ENCODE measurements around the gene VDR.
A peak's percentile ranks its signal among the peaks of the same experiment; 100 is the strongest.

The VDR gene

GRCh38 chr12:47904713-47905709 lies at the start of gene VDR:
Gene VDR, minus strand, starts transcription at chr12:47904994. Its CDS starts 25,881 bp downstream, at chr12:47879113.
- Mint-ChIP-seq H3K4me1 (ENCODE audit: low read depth) (peaks cover 44% of the 10 kb centered on the region), H3K4me3 (peak within 1 kb of the TSS; percentile 93), H3K27ac (peak within 1 kb of the TSS; percentile 91)

GRCh38 chr12:47954058-47954457 lies 49.3 kb upstream of the VDR start:
- peaks cover 27% of the 10 kb centered on the region for H3K27me3 Mint-ChIP-seq (ENCODE audit: low read depth)
- H3K36me3 Mint-ChIP-seq (ENCODE audit: low read depth) = peaks cover 2% of the 10 kb centered on the region
- no peak overlapping the region for H3K27ac Mint-ChIP-seq
- peaks cover 9% of the 10 kb centered on the region for H3K4me1 Mint-ChIP-seq (ENCODE audit: low read depth)
- no peak overlapping the region for H3K4me3 Mint-ChIP-seq
- peaks cover 8% of the 10 kb centered on the region for H3K9me3 Mint-ChIP-seq

More at GRCh38 chr12:47904713-47905709, at the start of gene VDR:
- Mint-ChIP-seq H3K36me3 (ENCODE audit: low read depth) (peaks cover 23% of the 10 kb centered on the region), H3K27me3 (ENCODE audit: low read depth) (peaks cover 37% of the 10 kb centered on the region), H3K9me3 (no peaks in the 10 kb centered on the region)

DNA sequence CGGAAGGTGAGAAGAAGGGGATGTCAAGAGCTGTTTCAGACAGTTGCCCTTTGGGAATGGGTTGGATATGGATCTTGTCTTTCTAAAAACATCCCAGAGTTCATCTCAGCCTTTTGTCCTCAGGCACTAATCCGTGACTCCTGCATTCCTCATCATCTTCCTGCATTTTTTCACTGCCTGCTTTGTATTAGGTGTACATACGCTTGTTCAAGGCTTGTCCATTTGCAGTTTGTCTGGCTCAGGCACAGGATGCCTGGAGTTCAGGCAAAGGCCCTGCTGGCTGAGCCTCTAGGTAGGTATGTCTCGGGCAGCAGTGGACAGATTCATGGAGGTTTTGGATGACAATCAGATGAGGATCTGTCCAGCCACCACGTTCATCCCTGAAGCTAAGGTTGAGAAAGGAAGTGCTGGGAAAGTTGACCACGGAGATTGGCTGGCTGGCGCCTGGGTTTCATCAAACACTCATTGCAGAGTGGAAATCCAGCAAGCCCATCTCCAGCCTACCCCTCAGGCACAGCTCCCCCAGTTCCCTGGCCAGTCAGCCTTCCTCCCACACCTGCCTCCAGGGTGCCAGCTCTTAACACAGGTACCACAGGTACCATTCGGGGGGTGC lies 46.2 kb upstream of the VDR start:
- no peak overlapping the region for H3K4me3 Mint-ChIP-seq
- H3K27ac Mint-ChIP-seq = no peak overlapping the region
- peaks cover 9% of the 10 kb centered on the region for H3K4me1 Mint-ChIP-seq (ENCODE audit: low read depth)
- no peaks in the 10 kb centered on the region for H3K9me3 Mint-ChIP-seq
- peaks cover 20% of the 10 kb centered on the region for H3K27me3 Mint-ChIP-seq (ENCODE audit: low read depth)
- H3K36me3 Mint-ChIP-seq (ENCODE audit: low read depth) = no peaks in the 10 kb centered on the region

- Mint-ChIP-seq H3K4me3 (no peak overlapping the region), H3K27ac (no peak overlapping the region), H3K4me1 (ENCODE audit: low read depth) (peaks cover 9% of the 10 kb centered on the region), H3K36me3 (ENCODE audit: low read depth) (no peaks in the 10 kb centered on the region), H3K27me3 (ENCODE audit: low read depth) (peaks cover 7% of the 10 kb centered on the region), H3K9me3 (no peaks in the 10 kb centered on the region)
Measured at GRCh38 chr12:47949441-47950341, 44.9 kb upstream of the VDR start.

GRCh38 chr12:47947341-47947740 lies 42.5 kb upstream of the VDR start:
- H3K27me3 Mint-ChIP-seq (ENCODE audit: low read depth) = peaks cover 7% of the 10 kb centered on the region

GRCh38 chr12:47946413-47947323 lies 41.9 kb upstream of the VDR start:
- Mint-ChIP-seq H3K36me3 (ENCODE audit: low read depth) (no peaks in the 10 kb centered on the region), H3K27me3 (ENCODE audit: low read depth) (peaks cover 7% of the 10 kb centered on the region), H3K4me1 (ENCODE audit: low read depth) (peaks cover 5% of the 10 kb centered on the region), H3K9me3 (no peaks in the 10 kb centered on the region), H3K4me3 (no peak overlapping the region), H3K27ac (no peak overlapping the region)

More at GRCh38 chr12:47947341-47947740, 42.5 kb upstream of the VDR start:
- peaks cover 5% of the 10 kb centered on the region for H3K4me1 Mint-ChIP-seq (ENCODE audit: low read depth)
- H3K36me3 Mint-ChIP-seq (ENCODE audit: low read depth) = no peaks in the 10 kb centered on the region
- no peak overlapping the region for H3K4me3 Mint-ChIP-seq
- no peaks in the 10 kb centered on the region for H3K9me3 Mint-ChIP-seq
- no peak overlapping the region for H3K27ac Mint-ChIP-seq

DNA sequence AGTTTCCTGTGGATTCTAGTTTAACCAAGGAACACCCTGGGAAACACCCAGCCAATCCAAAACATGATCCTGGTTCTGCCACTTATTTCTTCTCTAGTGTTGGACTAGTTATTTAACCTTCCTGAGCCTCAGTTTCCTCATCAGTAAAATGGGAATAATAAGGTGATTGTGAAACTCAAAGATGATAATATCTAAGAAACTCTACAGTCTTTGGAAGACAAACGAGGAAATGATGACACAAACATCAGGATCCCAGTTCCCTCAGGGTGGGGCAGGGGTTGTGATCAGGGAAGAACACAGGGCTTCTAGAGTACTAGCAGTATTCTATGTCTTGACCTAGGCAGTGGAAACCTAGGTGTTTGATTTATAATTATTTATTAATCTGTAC lies 40.5 kb upstream of the VDR start:
- H3K27me3 Mint-ChIP-seq (ENCODE audit: low read depth) = peaks cover 17% of the 10 kb centered on the region

GRCh38 chr12:47944685-47945340 lies 40.0 kb upstream of the VDR start:
- no peaks in the 10 kb centered on the region for H3K36me3 Mint-ChIP-seq (ENCODE audit: low read depth)
- no peak overlapping the region for H3K27ac Mint-ChIP-seq
- peaks cover 20% of the 10 kb centered on the region for H3K27me3 Mint-ChIP-seq (ENCODE audit: low read depth)
- no peak overlapping the region for H3K4me3 Mint-ChIP-seq
- H3K4me1 Mint-ChIP-seq (ENCODE audit: low read depth) = peaks cover 9% of the 10 kb centered on the region
- no peaks in the 10 kb centered on the region for H3K9me3 Mint-ChIP-seq

More for the DNA sequence above, 40.5 kb upstream of the VDR start:
- peaks cover 9% of the 10 kb centered on the region for H3K4me1 Mint-ChIP-seq (ENCODE audit: low read depth)
- no peaks in the 10 kb centered on the region for H3K36me3 Mint-ChIP-seq (ENCODE audit: low read depth)
- no peak overlapping the region for H3K4me3 Mint-ChIP-seq
- H3K27ac Mint-ChIP-seq = no peak overlapping the region
- H3K9me3 Mint-ChIP-seq = no peaks in the 10 kb centered on the region

DNA sequence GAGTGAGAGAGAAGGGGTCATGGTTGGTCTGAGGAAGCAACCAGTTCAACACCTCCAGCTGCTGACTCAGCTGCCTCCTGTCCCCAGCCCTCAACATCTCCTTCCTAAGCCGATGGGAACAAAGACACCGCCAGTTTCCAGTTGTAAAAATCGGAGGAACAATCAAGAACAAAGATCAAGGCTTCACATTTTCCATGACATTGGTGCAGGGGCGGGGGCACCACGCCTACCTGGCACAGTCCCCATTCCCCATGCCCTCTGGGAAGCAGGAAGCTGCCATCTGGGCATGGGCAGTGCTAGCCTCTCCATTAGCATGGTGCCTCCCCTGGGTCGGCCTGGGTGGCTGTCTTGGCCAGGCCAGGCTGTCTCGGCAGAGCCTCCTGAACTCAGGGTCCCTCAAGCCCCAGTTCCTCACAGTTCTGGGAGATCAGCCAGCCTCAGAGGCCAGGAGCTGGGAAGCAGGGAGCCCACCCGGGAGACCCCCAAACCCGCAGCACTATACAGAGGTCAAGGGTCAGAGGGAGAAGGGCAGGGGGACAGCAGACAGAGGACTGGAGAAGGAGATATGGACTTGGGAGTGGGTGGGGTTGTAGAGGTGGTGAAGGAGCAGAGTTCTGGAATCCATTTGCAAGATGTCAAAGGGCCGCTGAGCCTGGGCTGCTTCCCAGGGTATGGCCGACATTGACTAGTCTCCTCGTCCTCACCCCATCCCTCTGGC lies 39.0 kb upstream of the VDR start:
- no peaks in the 10 kb centered on the region for H3K9me3 Mint-ChIP-seq
- no peaks in the 10 kb centered on the region for H3K36me3 Mint-ChIP-seq (ENCODE audit: low read depth)
- H3K27ac Mint-ChIP-seq = no peak overlapping the region
- peaks cover 22% of the 10 kb centered on the region for H3K27me3 Mint-ChIP-seq (ENCODE audit: low read depth)
- no peak overlapping the region for H3K4me3 Mint-ChIP-seq
- peaks cover 4% of the 10 kb centered on the region for H3K4me1 Mint-ChIP-seq (ENCODE audit: low read depth)

DNA sequence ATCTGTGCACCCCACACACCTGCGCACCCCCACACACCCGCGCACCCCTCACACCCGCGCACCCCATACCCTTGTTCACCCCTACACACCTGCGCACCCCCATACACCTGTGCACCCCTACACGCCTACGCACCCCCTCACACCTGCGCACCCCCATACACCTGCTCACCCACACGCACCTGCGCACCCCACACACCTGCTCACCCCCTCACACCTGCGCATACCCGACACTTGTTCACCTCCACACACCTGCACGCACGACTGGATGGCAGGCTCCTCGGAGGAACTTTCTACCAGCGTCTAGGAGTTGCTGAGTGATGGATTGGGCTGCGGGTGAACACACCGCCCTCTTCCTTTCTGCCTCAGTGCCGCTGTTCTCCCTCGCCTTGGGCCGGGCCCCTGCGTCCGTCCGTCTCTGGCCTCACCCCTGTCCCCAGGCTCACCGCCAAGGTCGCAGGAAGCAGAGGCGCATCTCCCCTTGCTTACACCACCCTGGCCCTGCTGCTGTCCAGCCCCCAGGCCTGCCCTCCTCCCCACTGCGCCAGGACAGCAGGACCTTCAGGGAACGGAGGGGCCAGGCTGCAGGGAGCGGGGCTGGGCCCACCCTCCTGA lies 37.9 kb upstream of the VDR start:
- Mint-ChIP-seq H3K27ac (no peak overlapping the region), H3K4me3 (no peak overlapping the region), H3K36me3 (ENCODE audit: low read depth) (no peaks in the 10 kb centered on the region), H3K4me1 (ENCODE audit: low read depth) (peaks cover 4% of the 10 kb centered on the region), H3K9me3 (no peaks in the 10 kb centered on the region), H3K27me3 (ENCODE audit: low read depth) (peaks cover 22% of the 10 kb centered on the region)

DNA sequence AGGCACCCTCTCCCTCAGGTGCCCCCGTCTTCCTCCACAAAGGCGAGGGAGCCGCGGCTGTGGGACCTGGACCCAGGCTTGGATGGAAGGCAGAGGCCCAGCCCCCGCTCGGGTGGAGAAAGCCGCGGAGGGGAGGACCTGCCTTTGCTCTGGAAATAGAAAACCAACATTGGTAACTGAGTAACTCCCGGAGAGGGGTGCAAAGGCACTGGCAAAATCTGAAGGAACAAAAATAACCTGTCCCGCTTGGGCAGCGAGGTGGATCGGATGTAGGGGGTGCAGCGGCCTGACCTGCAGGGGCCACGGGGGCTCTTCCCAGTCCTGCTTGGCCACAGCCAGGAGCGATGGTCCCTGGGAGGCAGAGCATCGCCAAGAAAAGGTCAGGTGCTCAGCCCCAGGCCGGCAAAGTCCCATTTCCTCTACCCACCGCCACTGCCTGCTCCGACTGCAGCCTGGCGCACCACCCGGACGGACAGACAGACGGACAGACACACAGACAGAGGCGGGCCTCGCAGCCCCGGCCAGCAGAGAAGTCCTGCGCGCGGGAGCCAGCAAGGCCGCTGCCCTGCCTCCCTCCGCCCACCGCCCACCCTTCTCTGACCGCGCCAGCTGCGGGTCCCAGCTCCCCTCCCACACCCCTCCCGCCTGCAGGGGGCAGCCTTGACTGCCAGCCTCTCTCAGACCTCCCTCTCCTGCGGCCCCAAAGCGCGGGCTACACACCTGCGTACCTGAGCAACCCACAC lies 37.2 kb upstream of the VDR start:
- Mint-ChIP-seq H3K4me3 (no peak overlapping the region), H3K9me3 (no peaks in the 10 kb centered on the region), H3K27me3 (ENCODE audit: low read depth) (peaks cover 28% of the 10 kb centered on the region), H3K27ac (no peak overlapping the region), H3K36me3 (ENCODE audit: low read depth) (no peaks in the 10 kb centered on the region), H3K4me1 (ENCODE audit: low read depth) (peaks cover 4% of the 10 kb centered on the region)

DNA sequence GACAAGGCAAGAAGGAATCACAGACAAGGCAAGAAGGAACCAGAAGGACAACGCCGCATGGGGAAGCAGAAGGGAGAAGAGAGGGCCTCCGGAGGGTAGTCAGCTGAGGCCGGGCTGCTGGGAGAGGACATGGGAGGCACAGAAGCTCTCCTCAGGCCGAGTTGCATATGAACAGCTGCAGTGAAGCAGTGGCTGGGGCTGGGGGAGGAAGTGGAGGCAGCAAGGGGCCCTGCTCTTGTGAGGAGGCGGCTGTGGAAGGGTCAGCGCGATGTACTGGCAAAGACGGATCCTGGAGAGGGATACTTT lies 36.6 kb upstream of the VDR start:
- H3K27ac Mint-ChIP-seq = no peak overlapping the region
- H3K36me3 Mint-ChIP-seq (ENCODE audit: low read depth) = no peaks in the 10 kb centered on the region
- no peaks in the 10 kb centered on the region for H3K9me3 Mint-ChIP-seq
- no peak overlapping the region for H3K4me3 Mint-ChIP-seq
- H3K27me3 Mint-ChIP-seq (ENCODE audit: low read depth) = peaks cover 28% of the 10 kb centered on the region
- H3K4me1 Mint-ChIP-seq (ENCODE audit: low read depth) = peaks cover 4% of the 10 kb centered on the region

Data from T-helper 1 cell treated with Interleukin-12 subunit alpha and Interleukin-12 subunit beta and Interleukin-4 antibody, amounts not matched to agents 30 μg/mL and 1 μg/mL, for 36 hours (primary cell).